T-helper 1 cell treated with Interleukin-12 subunit alpha and Interleukin-12 subunit beta and Interleukin-4 antibody, amounts not matched to agents 30 ng/mL and 1 ng/mL, for 36 hours (primary cell): ENCODE measurements around the gene NRAP. TPM values are rescaled to one million over a fixed set of nuclear protein-coding genes. Genes with fewer than 3 reads are reported as not detected.

Experiments
- intact Hi-C: fragments of 100-400 bp; cut with micrococcal nuclease; formaldehyde crosslinking; loops from one replicate; pipeline ENCODE4 v1.15.1; 2024
- total RNA-seq: library from RNA; stranded (reverse); gene quantifications from 2 replicates; pipeline ENCODE4 v1.2.3, GENCODE V29; 2022

NRAP gene
- not detected in 2 replicates for total RNA-seq

- intact Hi-C loops, result no loop called here
Measured at GRCh38 chr10:113663908-113664307, at the start of gene NRAP. Gene NRAP (minus strand): TSS chr10:113664041. CDS start chr10:113663882, 159 bp downstream.

- intact Hi-C loops, result no loop called here
Measured at GRCh38 chr10:113713640-113713982, 49.8 kb upstream of the NRAP start.

- intact Hi-C loops, result no loop called here
Measured at GRCh38 chr10:113712755-113713639, 49.2 kb upstream of the NRAP start.

GRCh38 chr10:113712024-113712423 lies 48.2 kb upstream of the NRAP start:
- intact Hi-C loops, result no loop called here

GRCh38 chr10:113711142-113711541 lies 47.3 kb upstream of the NRAP start:
- intact Hi-C loops, result no loop called here

- intact Hi-C loops, result loop anchor here (5.0 kb wide), 1 partner anchor 88 kb away; no protein-coding TSS in a partner anchor
Measured at GRCh38 chr10:113709221-113709838, 45.5 kb upstream of the NRAP start.

GRCh38 chr10:113708640-113709039 lies 44.8 kb upstream of the NRAP start:
- intact Hi-C loops, result loop anchor here (5.0 kb wide), 1 partner anchor 89 kb away; no protein-coding TSS in a partner anchor

GRCh38 chr10:113706623-113707022 lies 42.8 kb upstream of the NRAP start:
- intact Hi-C loops, result loop anchor here (5.0 kb wide), 1 partner anchor 91 kb away; no protein-coding TSS in a partner anchor

GRCh38 chr10:113705344-113705652 lies 41.5 kb upstream of the NRAP start:
- intact Hi-C loops, result loop anchor here (1.0 to 5.0 kb wide), 4 partner anchors 26 to 599 kb away; partner anchors contain the start of gene CASP7

GRCh38 chr10:113704637-113705343 lies 40.9 kb upstream of the NRAP start:
- intact Hi-C loops, result loop anchor here (1.0 to 5.0 kb wide), 4 partner anchors 25 to 600 kb away; partner anchors contain the start of gene CASP7

GRCh38 chr10:113697595-113697994 lies 33.8 kb upstream of the NRAP start:
- intact Hi-C loops, result no loop called here

GRCh38 chr10:113695691-113696090 lies 31.9 kb upstream of the NRAP start:
- intact Hi-C loops, result no loop called here

- intact Hi-C loops, result no loop called here
Measured at GRCh38 chr10:113693348-113693747, 29.5 kb upstream of the NRAP start.

- intact Hi-C loops, result no loop called here
Measured at GRCh38 chr10:113692271-113692670, 28.4 kb upstream of the NRAP start.

GRCh38 chr10:113691381-113691780 lies 27.5 kb upstream of the NRAP start:
- intact Hi-C loops, result no loop called here

GRCh38 chr10:113690749-113691148 lies 26.9 kb upstream of the NRAP start:
- intact Hi-C loops, result no loop called here

GRCh38 chr10:113689574-113689973 lies 25.7 kb upstream of the NRAP start:
- intact Hi-C loops, result loop anchor here (1.0 to 5.0 kb wide), 5 partner anchors 10 to 1249 kb away; partner anchors contain the start of genes CASP7 and TRUB1

- intact Hi-C loops, result loop anchor here (1.0 to 5.0 kb wide), 5 partner anchors 10 to 1250 kb away; partner anchors contain the start of genes CASP7 and TRUB1
Measured at GRCh38 chr10:113689057-113689456, 25.2 kb upstream of the NRAP start.

- intact Hi-C loops, result loop anchor here (5.0 kb wide), 2 partner anchors 930 to 1115 kb away; no protein-coding TSS in a partner anchor
Measured at GRCh38 chr10:113687037-113687436, 23.2 kb upstream of the NRAP start.

GRCh38 chr10:113686028-113686427 lies 22.2 kb upstream of the NRAP start:
- intact Hi-C loops, result loop anchor here (5.0 kb wide), 2 partner anchors 931 to 1116 kb away; no protein-coding TSS in a partner anchor

- intact Hi-C loops, result loop anchor here (5.0 kb wide), 6 partner anchors 844 to 1501 kb away; partner anchors contain the start of genes FHIP2A, GPAM, VTI1A and ZDHHC6
Measured at GRCh38 chr10:113683300-113683699, 19.5 kb upstream of the NRAP start.
